NCI-H748 (cell line): ENCODE data around the gene FMOD.

Experiments
- DNase-seq: peaks from one replicate; lab custom pipeline; 2025; ENCODE audit not compliant: unreplicated experiment; lab: John Stamatoyannopoulos, UW

FMOD gene

GRCh38 chr1:203351037-203351625, at the start of gene FMOD:
Gene FMOD (minus strand): TSS chr1:203351122. CDS start chr1:203348270, 2,852 bp downstream.
- DNase-seq: peak; percentile 10

GRCh38 chr1:203396595-203397194, 45.8 kb upstream of the FMOD start:
- DNase-seq: no peak

DNA sequence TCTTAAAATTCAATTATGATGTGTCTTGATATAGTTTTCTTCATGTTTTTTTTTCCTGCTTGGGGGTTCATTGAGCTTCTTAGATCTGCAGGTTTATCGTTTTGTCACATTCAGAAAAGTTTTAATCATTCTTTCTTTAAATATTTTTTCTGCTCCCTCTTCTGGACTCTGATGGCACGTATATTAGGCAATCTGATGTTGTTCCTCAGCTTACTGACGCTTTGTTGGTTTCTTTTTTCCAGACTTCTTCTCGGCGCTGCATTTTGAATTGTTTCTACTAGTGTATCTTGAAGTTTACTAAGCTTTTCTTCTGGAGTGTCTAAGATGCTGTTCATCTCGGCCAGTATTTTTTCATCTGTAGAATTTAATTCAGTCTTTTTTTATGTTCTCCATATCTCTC, 44.8 kb upstream of the FMOD start:
- no peak for DNase-seq

DNA sequence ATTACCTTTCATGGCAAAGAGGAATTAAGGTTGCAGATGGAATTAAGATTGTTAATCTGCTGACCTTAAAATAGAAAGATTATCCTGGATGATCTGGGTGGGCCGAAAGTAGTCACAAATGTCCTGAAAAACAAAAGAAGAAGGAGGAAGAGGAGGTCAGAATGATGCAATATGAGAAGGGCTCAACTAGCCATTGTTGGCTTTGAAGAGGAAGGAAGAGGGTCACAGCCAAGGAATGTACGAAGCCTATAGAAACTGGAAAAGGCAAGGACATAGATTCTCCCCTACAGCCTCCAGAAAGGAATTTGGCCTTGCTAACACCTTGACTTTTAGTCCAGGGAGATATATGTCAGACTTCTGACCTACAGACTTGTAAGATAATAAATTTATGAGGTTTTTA, 39.4 kb upstream of the FMOD start:
- no peak for DNase-seq

DNA sequence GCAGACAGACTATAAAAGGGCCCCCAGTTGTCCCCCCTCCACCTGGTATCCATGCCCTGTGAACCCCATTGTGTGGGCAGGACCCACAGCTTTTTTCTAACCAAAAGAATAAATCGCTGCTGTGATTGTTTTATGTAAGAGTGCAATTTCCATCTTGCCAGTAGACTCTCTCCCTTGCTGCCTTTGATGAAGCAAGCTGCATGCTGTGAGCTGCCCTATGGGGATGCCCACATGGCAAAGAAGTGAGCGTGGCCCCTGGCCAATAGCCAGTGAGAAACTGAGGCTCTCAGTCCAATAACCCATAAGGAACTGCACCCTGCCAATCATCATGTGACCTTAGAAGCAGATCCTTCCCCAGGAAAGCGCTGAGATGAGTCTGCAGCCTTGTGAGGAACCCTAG, 37.8 kb upstream of the FMOD start:
- DNase-seq: no peak

DNA sequence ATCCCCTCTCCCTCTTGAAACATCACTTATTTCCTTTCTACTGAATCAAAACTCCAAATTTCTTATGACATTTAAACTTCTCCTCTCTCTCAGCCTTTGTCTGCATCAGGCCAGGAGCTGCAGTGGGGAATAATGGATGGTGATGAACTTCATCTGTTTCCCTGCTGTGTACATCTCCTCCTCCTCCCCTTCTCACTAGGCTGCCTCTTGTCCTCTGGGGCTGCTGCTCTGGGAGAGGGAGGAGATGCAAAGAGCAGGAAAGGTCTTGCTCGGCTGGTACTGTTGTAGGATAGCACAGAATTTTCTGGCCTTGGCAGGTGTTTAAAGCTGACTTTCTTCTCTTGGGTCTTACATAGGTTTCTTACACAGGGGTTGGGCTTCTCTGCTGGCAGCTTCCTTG, 31.1 kb upstream of the FMOD start:
- DNase-seq: no peak

GRCh38 chr1:203381151-203381751, 30.3 kb upstream of the FMOD start:
- DNase-seq: no peak

DNA sequence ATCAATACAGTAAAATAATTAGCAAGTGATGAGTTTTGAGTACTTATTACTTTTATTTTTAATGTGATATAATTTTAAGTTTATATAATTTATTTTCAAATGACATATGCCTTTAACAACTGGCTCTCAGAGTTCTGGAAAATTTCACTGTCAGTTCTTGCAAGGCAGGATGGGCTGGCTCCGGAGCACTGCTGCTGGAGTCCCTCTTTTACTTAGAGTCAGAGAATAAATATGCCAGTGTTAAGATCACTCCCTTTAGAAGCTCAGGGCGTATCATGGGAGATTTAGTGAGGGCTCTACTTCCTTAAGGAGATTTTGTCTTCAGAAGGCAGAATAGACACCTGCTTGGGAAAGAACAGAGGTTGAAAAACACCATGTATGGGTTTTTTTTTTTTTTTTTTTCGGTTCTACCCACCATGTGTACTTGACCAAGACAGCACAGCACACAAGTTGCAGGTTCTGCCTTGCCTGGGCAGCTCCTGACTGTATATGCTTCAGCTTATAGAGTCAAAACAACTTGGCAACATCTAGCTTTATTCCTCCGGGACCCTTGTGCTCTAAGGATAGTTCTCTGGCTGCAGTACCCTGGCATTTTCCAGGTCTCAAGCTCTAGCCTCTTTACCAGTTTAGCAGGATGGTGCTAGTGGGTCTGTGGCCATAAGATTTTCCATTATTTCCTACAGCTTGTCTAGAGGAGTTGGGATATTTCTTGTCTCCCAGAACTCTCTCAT, 29.7 kb upstream of the FMOD start:
- no peak for DNase-seq

- DNase-seq: no peak
Observed at GRCh38 chr1:203379825-203380224, 28.9 kb upstream of the FMOD start.

GRCh38 chr1:203378556-203379245, 27.8 kb upstream of the FMOD start:
- no peak for DNase-seq

GRCh38 chr1:203373991-203374390, 23.1 kb upstream of the FMOD start:
- no peak for DNase-seq

DNA sequence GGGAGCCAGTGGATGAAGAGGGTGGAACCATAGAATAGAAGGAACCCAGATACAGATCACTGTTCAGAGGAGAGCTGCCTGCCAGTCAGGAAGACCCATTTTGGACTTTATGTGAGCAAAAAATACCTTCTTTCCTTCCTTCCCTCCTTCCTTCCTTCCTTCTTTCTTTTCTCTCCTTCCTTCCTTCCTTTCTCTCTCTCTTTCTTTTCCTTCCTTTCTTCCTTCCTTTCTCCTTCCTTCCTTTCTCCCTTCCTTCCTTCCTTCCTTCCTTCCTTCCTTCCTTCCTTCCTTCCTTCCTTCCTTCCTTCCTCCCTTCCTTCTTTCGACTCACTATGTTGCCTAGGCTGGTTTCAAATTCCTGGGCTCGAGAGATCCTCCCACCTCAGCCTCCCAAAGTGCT, 22.1 kb upstream of the FMOD start:
- DNase-seq: no peak

GRCh38 chr1:203371288-203371687, 20.4 kb upstream of the FMOD start:
- no peak for DNase-seq

DNA sequence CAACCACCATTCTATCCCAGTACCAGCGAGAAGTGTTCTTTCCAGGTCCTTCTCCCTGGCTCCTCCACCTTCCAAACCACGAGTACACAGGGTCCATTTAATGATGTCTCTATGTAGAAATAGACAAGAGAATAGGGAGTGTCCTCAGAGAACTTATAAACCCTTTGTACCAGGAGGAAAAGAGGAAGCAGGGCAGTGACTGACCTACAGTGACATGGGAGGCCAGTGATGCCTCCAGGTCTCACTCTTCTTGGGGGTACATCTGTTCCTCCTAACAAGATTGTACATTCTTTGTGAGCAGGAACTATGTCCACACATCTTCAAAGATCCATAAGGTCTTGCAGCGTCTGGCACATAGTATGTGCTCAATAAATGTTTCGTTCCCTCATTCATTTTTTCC, 18.7 kb upstream of the FMOD start:
- DNase-seq: no peak

DNA sequence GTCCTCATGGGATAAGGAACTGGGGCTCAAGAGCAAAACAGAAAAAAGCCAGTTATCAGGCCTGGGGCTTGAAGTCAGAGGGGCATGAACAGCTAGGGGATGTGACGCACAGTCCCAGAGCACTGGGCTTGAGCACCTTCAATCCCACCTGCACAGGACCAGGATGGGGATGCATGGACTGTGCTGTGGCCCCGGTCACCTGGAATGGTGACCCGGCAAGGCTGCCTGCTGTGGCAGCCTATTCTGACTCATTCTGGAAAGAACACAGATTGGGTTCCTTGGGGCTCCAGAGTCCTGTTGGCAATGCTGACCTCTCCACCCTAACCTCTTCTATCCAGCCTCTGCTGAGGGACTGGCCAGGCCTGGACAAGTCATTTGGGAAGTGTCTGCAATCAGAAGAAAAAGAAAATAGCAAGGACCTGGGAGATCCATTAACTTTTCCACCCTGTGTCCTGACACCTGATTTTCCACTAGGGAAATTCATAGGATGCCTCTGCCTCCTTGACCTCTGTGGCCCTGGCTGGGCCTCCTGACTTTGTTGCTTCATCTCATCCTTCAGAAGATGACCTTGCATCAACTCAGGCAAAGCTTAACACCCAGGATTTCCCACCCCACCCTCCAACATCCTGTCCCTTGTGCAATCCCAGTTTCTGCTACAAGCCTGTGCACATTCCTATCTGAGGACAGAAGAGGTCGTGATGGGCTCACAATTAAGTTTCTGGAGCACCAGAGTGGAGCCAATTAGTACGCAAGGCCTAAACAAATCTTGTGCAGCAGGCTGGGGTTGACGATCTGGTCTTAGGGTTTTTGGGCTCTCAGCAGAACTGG, 17.9 kb upstream of the FMOD start:
- no peak for DNase-seq

- peak; percentile 70 for DNase-seq
Observed at GRCh38 chr1:203367057-203367456, 16.1 kb upstream of the FMOD start.

GRCh38 chr1:203366476-203366875, 15.6 kb upstream of the FMOD start:
- DNase-seq: no peak

DNA sequence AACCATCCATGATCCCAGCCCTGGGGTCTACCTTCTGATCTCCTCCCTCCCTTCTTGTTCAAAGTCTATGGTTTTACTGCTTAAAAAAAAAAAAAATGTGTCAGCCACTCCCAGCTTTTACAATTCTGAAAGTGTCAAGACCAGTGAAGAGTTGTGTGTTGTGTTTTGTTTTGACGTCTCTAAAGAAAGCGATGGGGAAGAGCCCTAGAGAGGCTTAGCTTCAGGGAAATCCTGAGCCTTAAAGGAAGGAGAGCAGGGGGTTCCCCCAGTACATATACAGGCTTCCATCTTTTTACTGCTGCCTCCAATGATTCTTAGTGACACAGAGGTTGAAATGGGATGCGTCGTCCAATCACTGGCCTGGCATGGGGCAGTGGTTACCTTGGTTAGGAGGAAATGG, 13.9 kb upstream of the FMOD start:
- DNase-seq: no peak

DNA sequence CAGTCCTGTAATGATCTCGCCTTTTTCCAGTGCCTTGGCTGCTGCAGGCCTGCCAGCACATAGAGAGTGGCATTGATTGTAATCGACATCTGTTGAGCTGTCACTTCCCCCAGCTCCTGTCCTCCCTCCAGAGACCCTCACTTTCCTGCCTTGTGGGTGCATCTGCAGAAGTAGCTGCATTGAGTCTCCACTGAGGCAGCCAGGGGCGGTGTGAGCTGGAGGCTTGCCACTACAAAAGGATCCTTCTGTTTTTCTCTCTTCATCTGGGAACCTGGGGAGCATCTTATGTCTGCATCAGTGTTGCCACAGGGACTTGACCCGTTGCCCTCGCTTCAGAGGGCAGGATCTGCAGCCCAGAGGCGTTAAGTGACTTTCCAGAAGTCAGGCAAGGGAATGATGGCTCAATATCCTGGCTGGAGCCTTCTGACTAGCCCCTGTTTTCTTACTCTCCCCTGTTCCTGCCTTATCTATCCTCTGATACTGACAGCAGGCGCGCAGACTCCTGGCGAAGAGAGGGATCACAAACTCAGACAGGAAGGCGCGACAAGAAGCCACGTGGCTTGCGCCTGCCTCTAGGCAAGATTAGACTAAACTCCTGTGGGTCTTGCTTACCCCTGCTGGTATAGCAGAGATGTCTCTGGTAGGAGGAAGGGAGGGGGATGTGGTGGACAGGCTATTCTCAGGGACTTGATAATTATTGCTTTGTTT, 13.3 kb upstream of the FMOD start:
- DNase-seq: no peak

- no peak for DNase-seq
Observed at GRCh38 chr1:203362720-203363025, 11.8 kb upstream of the FMOD start.
